ENCODE data around the gene BRD7.

The BRD7 gene

GRCh38 chr16:50274326-50275097, 94.3 kb downstream of the BRD7 start:
- DNase-seq (ENCODE audit: low read depth in 2 of 2) = no peak

DNA sequence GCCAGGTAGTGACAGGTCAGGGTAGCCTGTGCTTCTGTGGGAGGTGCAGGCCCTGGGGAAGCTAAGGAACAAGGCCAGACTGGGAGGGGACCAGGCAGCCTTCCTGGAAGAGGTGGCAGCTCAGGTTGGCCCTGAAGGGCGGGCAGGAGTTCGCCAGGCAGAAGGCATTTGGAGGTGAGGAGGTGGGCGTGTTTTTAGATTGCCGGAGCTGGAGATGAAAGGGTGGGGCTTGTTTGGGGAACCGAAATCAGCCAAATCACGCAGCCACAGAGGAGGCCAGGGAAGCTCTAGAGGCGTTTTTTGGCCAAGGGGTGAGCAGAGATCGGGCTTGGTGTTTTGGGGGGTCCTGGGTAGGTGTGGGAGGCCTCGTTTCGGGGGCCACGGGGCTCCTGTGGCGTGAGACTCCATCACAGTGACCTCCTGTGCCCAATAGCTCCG, 94.9 kb downstream of the BRD7 start:
- no peak for DNase-seq (ENCODE audit: low read depth in 2 of 2)

DNA sequence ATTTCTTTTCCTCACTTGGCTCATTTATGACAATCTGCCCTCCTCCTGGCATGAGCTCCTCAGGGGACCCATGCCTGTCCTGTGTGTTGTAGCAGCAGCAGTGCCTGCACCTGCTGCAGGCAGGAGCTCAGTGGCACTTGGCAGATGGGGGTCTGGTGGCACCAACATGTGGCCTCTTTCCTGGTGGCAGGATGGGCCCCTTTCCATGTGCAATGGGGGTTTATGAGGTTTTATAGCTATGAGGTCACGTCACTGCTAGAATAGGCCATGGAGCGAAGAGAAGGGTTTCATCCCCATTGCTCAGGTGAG, 95.5 kb downstream of the BRD7 start:
- DNase-seq (ENCODE audit: low read depth in 2 of 2) = no peak

GRCh38 chr16:50272687-50273381, 96.0 kb downstream of the BRD7 start:
- no peak for DNase-seq (ENCODE audit: low read depth in 2 of 2)

DNA sequence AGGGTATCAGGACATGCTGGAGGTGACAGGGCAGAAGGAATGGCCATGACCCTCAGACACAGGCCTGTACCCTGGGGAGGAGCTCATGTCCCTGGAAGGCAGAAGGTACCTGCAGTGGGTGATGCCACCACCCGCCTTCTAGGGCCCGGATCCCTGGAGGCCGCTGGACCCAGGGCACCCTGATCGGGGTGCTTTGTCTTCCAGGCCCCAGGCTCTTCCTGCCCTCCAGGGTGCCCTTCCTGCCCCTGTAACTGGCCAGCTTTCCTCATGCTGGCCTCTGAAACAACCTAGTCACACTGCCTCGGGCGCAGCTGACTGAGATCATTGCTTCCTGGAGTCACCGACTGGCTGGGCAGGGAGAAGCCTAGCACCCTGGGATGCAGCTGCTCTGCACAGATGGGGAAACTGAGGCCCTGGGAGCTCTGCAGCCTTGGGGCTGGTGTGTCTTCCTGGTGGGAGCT, 96.6 kb downstream of the BRD7 start:
- no peak for DNase-seq (ENCODE audit: low read depth in 2 of 2)

GRCh38 chr16:50271148-50272041, 97.4 kb downstream of the BRD7 start:
- DNase-seq (ENCODE audit: low read depth in 2 of 2) = no peak

GRCh38 chr16:50270510-50271147, 98.2 kb downstream of the BRD7 start:
- no peak for DNase-seq (ENCODE audit: low read depth in 2 of 2)

- DNase-seq (ENCODE audit: low read depth in 2 of 2) = no peak
Measured at GRCh38 chr16:50269769-50270509, 98.8 kb downstream of the BRD7 start.

GRCh38 chr16:50269061-50269705, 99.6 kb downstream of the BRD7 start:
- no peak for DNase-seq (ENCODE audit: low read depth in 2 of 2)

DNA sequence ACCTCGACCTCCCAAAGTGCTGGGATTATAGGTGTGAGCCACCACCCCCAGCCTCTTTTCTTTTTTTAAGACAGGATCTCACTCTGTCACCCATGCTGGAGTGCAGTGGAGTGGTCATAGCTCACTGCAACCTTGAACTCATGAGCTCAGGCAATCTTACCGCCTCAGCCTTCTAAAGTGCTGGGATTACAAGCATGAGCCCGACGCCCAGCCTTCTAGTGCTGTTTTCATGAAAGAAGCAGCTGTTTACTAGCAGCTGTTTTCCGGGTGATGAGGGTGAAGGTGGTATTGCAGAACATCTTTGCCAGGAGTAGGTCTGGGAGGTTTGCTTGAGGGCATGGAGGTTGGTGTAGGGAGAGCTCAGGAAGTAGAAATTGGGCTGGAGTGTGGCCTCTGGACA, 100.4 kb downstream of the BRD7 start:
- no peak for DNase-seq (ENCODE audit: low read depth in 2 of 2)

DNA sequence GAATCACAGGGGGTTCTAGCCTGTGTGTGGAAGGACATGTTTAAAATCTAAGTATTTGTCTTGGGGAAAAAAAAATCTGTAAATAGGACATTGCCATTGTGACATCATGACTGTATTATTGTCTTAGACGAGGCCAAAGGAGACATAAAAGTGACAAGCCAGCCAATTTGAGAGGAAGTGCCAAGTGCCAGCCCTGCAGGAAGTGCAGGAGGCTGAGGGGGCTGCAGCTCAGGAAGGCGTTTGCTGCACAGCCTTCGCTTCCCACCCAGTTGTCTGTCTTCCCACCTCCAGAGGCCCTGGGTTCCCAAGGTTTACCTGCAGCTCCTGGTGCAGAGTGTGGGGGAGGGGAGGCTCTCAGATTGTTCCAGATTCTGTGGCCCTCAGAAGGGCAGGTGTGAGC, 101.1 kb downstream of the BRD7 start:
- no peak for DNase-seq (ENCODE audit: low read depth in 2 of 2)

DNA sequence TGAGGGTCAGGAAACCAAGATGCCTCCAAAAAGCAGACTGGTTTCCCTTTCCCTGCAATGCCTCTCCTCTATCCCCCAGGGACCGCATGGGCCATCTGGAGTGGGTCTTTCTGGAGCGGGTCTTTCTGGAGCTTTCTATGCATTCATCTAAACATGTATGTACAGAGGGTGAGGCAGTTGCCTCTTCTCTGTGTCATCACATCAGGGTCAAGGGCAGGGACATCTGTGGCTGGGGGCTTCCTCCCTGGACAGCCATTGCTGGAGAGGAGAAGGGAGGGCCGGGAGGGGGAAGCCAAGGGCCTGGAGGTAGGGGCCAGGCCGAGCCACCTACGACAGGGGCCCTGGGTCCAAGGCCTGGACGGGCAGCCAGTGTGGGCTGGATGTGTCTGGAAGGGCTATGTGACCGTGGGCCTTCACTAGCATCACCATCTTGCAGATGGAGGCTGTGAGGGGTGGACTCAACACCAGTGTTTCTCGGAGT, 101.6 kb downstream of the BRD7 start:
- DNase-seq (ENCODE audit: low read depth in 2 of 2) = no peak

DNA sequence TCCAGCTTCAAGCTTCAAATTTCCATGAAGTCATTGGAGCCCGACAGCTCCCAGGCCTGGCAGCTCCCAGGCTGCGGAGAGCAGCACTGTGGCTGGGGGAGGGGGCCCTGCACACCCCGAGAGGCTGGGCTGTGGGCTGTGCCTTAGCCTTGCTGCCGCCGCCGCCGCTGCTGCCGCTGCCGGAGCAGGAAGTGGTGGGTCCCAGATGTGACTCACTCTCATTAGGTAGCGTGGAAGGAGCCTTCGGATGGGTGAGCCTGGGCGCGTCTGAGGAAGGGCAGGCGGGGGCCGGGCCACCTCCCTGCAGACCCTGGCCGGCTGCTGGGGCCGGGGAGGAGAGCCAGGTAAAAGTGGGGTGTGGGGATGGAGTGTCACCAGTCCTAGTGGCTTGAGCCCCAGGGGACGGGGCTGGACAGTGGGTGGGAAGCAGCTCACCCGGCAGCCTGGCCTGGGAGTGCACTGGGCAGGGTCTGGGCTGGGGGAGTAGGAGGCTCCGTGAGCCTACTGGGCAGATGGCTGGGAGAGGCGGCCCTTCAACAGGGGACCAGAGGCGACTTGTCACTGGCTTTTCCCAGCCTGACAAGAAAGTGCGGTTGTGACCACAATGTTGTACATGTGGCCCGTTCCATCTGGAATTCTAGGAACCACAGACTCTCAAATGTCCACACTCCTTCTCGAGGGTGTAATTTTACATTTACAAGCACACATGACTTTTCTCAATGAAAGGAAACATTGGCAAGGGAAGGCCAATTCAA, 102.3 kb downstream of the BRD7 start, which contains the start of gene ADCY7:
Gene ADCY7, plus strand, starts transcription at position 215 of the 755 bp plus-strand sequence. CDS start 21,629 bp downstream, outside the sequence.
- peak; percentile 76 to 80 for DNase-seq (ENCODE audit: low read depth in 2 of 2)

All from stimulated activated CD4-positive, alpha-beta T cell treated with anti-CD3 and anti-CD28 coated beads, Interleukin-12 subunit alpha, Interleukin-12 subunit beta, amount 100 ng/mL, for 24 hours (primary cell).